Upper lobe of left lung (tissue), 4 donors: Measurements from ENCODE around the gene MEPE.

Source experiments
- CTCF ChIP-seq, 6 experiments: fragments of 450-650 bp in 4 of 6; fragments of 200-600 bp in 2 of 6; sonication (generic) in 2 of 6; IDR thresholded peaks; one replicate each; pipeline ENCODE4 v1.5.1; 2016 to 2019; ENCODE audit warnings: antibody characterized with exemption in 6 of 6
- EP300 ChIP-seq, 4 donors: sonication (generic); formaldehyde crosslinking; IDR thresholded peaks; one replicate each; pipeline ENCODE4 v1.5.1; 2017; ENCODE audit warnings: antibody characterized with exemption in 4 of 4, control low read depth in 2 of 4
- POLR2A ChIP-seq, 4 donors: fragments of 450-650 bp; IDR thresholded peaks; one replicate each; pipeline ENCODE4 v1.5.1; 2016 to 2017; ENCODE audit warnings: antibody characterized with exemption in 4 of 4, mild to moderate bottlenecking in 2 of 4
- POLR2AphosphoS5 ChIP-seq, 2 donors: sonication (generic); formaldehyde crosslinking; IDR thresholded peaks; one replicate each; pipeline ENCODE4 v1.5.1; 2017; ENCODE audit warnings: antibody characterized with exemption in 2 of 2

GRCh38 chr4:87783781-87784180 lies 49.0 kb upstream of the MEPE start:
- TF ChIP-seq CTCF (IDR thresholded peaks at IDR 0.05) (no peak), POLR2AphosphoS5 (IDR thresholded peaks at IDR 0.05) (no peak), EP300 (IDR thresholded peaks at IDR 0.05) (no peak), POLR2A (IDR thresholded peaks at IDR 0.05) (no peak)
